Body of pancreas (tissue), 4 donors: ENCODE measurements around the gene DUOXA1. TPM values are rescaled to one million over a fixed set of nuclear protein-coding genes. Genes with fewer than 3 reads are reported as not detected.

Experiments used
- ATAC-seq: fragments of 150-250 bp; one replicate; pipeline ENCODE4 v1.9.1; 2016
- DNase-seq, 4 donors: peaks; one replicate each; pipeline ENCODE4 v3.0.0-alpha.2; 2019
- H3K27ac ChIP-seq, 4 donors: fragments of 200-600 bp; sonication (generic); 1 replicate in 3 of 4; 2 replicates in 1 of 4; pipeline versions ENCODE4 v1.5.1 to v1.6.1; 2016 to 2019; ENCODE audit warnings: mild to moderate bottlenecking in 1 of 4, mixed read lengths in 1 of 4, moderate library complexity in 1 of 4
- H3K27me3 ChIP-seq, 2 donors: fragments of 200-600 bp; sonication (generic); one replicate each; pipeline ENCODE4 v1.6.0; 2016; ENCODE audit warnings: mild to moderate bottlenecking in 1 of 2
- H3K36me3 ChIP-seq, 2 donors: fragments of 200-600 bp; sonication (generic); replicated peaks in 1 of 2; 2 replicates each; pipeline ENCODE4 v1.5.1; 2016; ENCODE audit warnings: low read depth in 2 of 2; ENCODE audit not compliant: insufficient read depth in 1 of 2
- H3K4me1 ChIP-seq: fragments of 200-600 bp; sonication (generic); one replicate; pipeline ENCODE4 v1.6.0; 2016
- H3K4me3 ChIP-seq, 2 donors: fragments of 200-600 bp; sonication (generic); 1 replicate in 1 of 2; 2 replicates in 1 of 2; pipeline ENCODE4 v1.5.1; 2016 to 2019
- H3K9me3 ChIP-seq, 3 donors: fragments of 200-600 bp; sonication (generic); 1 replicate in 2 of 3; 2 replicates in 1 of 3; pipeline ENCODE4 v1.5.1; 2016
- CTCF ChIP-seq, 7 experiments: fragments of 450-650 bp in 4 of 7; fragments of 200-600 bp in 3 of 7; sonication (generic) in 3 of 7; IDR thresholded peaks; one replicate each; pipeline ENCODE4 v1.5.1; 2016 to 2019; ENCODE audit warnings: antibody characterized with exemption in 7 of 7
- POLR2A ChIP-seq, 3 donors: fragments of 450-650 bp; IDR thresholded peaks; one replicate each; pipeline ENCODE4 v1.6.1; 2016; ENCODE audit warnings: antibody characterized with exemption in 3 of 3, mild to moderate bottlenecking in 2 of 3
- WGBS, 2 donors: methylation state at CpG; one replicate each; pipeline ENCODE4 v1.1.5; 2017; 5-methylcytosine and 5-hydroxymethylcytosine counted together
- intact Hi-C: fragments of 100-400 bp; cut with DNase I; formaldehyde crosslinking; loops from one replicate; pipeline ENCODE4 v1.15.1; 2023
- total RNA-seq, 2 donors: library from RNA; depleted of rRNA; stranded (reverse); fragments of >200 nt; gene quantifications; one replicate each; pipeline ENCODE4 v1.1.0, GENCODE V29; 2016

Gene DUOXA1
- total RNA-seq, 2 donors from 2014 or later: not detected

- intact Hi-C loops: no loop called here
- no peak for TF ChIP-seq CTCF (IDR thresholded peaks at IDR 0.05)
- TF ChIP-seq POLR2A (IDR thresholded peaks at IDR 0.05): no peak
- Histone ChIP-seq H3K4me3 (no peak overlapping the region), H3K27me3 (no peaks in the 10 kb centered on the region), H3K36me3 (no peaks in the 10 kb centered on the region), H3K27ac (no peak overlapping the region), H3K9me3 (no peaks in the 10 kb centered on the region), H3K4me1 (peaks cover 7% of the 10 kb centered on the region)
- DNase-seq (no peak), ATAC-seq (no peak)
- WGBS, 2 donors: 92 to 98% methylated on average over 9 to 12 of the region's 12 CpGs
These were observed 42.2 kb upstream of the DUOXA1 start for GRCh38 chr15:45171912-45172311.

GRCh38 chr15:45169608-45170480, 40.2 kb upstream of the DUOXA1 start:
- intact Hi-C loops: no loop called here
- Histone ChIP-seq H3K27me3 (no peaks in the 10 kb centered on the region), H3K9me3 (no peaks in the 10 kb centered on the region), H3K4me3 (no peak overlapping the region), H3K4me1 (peaks cover 21% of the 10 kb centered on the region), H3K27ac (no peak overlapping the region), H3K36me3 (no peaks in the 10 kb centered on the region)
- ATAC-seq: no peak
- TF ChIP-seq POLR2A (IDR thresholded peaks at IDR 0.05) (no peak), CTCF (IDR thresholded peaks at IDR 0.05) (no peak)
- no peak for DNase-seq
- 81 to 86% methylated on average over 2 to 4 of the region's 4 CpGs for WGBS, 2 donors

GRCh38 chr15:45168751-45169551, 39.3 kb upstream of the DUOXA1 start:
- DNase-seq: no peak
- H3K27ac ChIP-seq: no peak overlapping the region
- H3K4me3 ChIP-seq: no peak overlapping the region
- TF ChIP-seq CTCF (IDR thresholded peaks at IDR 0.05) (no peak), POLR2A (IDR thresholded peaks at IDR 0.05) (no peak)
- H3K36me3 ChIP-seq: no peaks in the 10 kb centered on the region
- H3K4me1 ChIP-seq: peaks cover 21% of the 10 kb centered on the region
- no peak for ATAC-seq
- intact Hi-C loops: no loop called here
- no peaks in the 10 kb centered on the region for H3K27me3 ChIP-seq
- 82 to 86% methylated on average over 8 to 9 of the region's 9 CpGs for WGBS, 2 donors
- H3K9me3 ChIP-seq: no peaks in the 10 kb centered on the region

GRCh38 chr15:45168286-45168685, 38.6 kb upstream of the DUOXA1 start:
- WGBS, 2 donors: 89 to 96% methylated on average over 4 of the region's 4 CpGs
- Histone ChIP-seq H3K4me1 (peaks cover 21% of the 10 kb centered on the region), H3K36me3 (no peaks in the 10 kb centered on the region), H3K9me3 (no peaks in the 10 kb centered on the region), H3K27ac (peak overlapping the region in 1 of 4 donors; percentile 93), H3K27me3 (no peaks in the 10 kb centered on the region), H3K4me3 (no peak overlapping the region)
- DNase-seq (no peak), ATAC-seq (no peak)
- intact Hi-C loops: no loop called here
- TF ChIP-seq POLR2A (IDR thresholded peaks at IDR 0.05) (no peak), CTCF (IDR thresholded peaks at IDR 0.05) (no peak)
